SHP77 (cell line): Measurements from ENCODE around the gene PDE7B.

Experiments used
- DNase-seq, 2 experiments: peaks; one replicate each; lab custom pipeline; 2025; lab: John Stamatoyannopoulos, UW

The PDE7B gene

GRCh38 chr6:136244061-136244616 is 392.6 kb downstream of the PDE7B start:
- DNase-seq, result no peak
